A549 (cell line): Measurements from ENCODE around the gene CPSF4.

Experiments
- CTCF ChIP-seq: fragments of >200 bp; sonication (Bioruptor Twin); formaldehyde crosslinking; IDR thresholded peaks from 3 replicates; pipeline ENCODE4 v1.5.1; 2016
- PHF8 ChIP-seq: fragments of 200-600 bp; sonication (generic); IDR thresholded peaks from 2 replicates; pipeline ENCODE4 v1.6.1; 2016; ENCODE audit warnings: low read depth, mild to moderate bottlenecking, antibody characterized with exemption, moderate library complexity, borderline replicate concordance

DNA sequence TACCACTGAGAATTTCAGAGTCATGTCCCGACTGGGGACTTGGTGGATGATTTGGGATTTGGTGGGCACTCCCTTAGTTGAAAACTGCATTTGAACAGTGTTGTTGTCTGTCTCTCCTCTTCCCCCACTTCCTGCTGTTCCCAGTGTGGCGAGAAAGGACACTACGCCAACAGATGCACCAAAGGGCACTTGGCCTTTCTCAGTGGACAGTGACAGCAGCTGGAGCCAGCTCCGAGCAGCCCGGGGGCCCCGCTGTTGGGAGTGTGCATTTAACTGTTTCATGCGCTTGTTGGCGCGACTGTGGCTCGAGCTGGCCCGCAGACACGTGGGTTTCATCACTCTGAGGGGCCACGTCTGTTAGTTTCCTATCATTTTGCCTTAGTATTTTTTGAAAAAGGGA, 17.5 kb downstream of the CPSF4 start:
- no peak for TF ChIP-seq CTCF
- TF ChIP-seq PHF8 = no peak
